GM21423 (cell line): Measurements from ENCODE around the gene HDGFL3.
"Not testable (repeated sequence)": the region's sequence is repeated elsewhere in the genome, so short reads cannot be mapped to it uniquely, and the experiment has no call there.

Experiments used
- ATAC-seq: cut with Tn5 transposase; IDR thresholded peaks from one replicate; pipeline ENCODE4 v1.9.1; 2021; ENCODE audit warnings: mild to moderate bottlenecking, moderate library complexity; ENCODE audit not compliant: unreplicated experiment

The HDGFL3 gene

GRCh38 chr15:83194528-83194927 lies 13.1 kb downstream of the HDGFL3 start:
- no peak for ATAC-seq

DNA sequence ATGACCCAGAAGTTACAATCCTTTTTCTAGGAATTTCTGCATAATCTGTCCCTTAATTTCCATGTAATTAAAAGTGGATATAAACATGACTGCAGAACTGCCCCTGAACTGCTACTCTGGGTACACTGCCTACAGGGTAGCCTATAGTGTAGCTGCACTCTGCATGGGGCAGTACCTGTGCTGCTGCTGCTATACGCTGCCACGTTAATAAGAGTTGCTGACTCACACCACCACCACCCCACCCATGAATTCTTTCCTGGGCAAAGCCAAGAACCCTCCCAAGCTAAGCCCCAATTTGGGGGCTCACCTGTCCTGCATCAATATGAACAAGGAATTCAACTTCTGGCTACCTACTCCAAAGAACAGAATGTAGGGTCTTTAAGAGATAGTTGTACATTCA lies 13.9 kb downstream of the HDGFL3 start:
- ATAC-seq, result no peak

- ATAC-seq, result no peak
Observed at GRCh38 chr15:83192742-83193141, 14.9 kb downstream of the HDGFL3 start.

DNA sequence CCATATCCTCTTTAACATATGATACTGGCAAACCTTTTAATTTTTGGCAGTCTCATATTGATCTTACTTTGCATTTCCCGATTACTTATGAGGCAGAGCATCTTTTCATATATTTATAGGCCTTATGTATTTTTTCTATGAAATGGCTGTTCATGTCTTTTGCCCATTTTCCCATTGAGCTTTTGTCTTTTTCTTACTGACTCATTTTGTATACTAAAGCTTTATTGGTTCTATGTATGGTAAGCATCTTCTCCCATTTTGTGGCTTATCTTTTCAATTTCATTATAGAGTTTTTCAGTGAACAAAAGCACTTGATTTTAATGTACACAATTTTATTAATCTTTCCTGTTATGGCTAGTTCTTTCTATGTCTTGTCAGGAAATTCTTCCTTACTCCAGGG lies 17.2 kb downstream of the HDGFL3 start:
- no peak for ATAC-seq

DNA sequence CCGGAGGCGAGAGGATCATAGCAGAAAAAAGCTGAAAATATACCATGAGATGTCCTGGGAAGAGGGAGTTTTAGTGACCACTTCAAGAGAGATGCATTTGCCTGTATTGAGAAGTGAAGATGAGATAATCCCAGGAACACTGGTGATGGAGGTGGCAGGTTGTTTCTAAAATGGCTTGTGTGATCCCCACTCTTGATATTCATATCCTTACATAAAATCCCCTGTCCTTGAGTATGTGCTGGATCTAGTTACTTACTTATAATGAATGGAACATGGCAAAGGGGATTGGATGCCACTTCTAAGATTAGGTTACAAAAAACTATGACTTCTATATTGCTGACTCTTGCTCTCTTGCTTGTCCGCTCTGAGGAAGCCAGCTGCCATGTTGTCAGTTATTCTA lies 22.1 kb downstream of the HDGFL3 start:
- no peak for ATAC-seq

DNA sequence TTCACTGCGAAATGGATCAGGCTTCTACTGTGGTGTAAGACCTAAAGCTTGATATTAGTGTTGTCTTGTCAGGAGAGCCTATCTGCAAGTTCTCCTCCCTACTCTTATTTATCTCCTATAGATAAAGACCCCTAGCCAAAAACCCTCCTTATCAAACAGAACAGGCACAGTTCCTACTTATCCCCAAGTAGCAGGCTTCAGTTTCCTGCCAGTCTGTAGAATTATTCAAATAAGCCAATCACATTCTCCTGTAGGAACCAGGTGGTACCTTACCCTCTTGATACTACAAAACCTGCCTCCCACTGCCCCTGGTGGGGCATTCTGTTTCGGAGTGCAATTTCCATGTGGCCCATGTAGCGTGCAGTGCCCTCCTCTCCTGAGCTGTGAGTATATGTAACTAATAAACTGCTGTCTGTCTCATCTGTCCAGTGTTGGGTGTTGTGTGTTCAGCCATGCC lies 28.7 kb downstream of the HDGFL3 start:
- ATAC-seq, result no peak

DNA sequence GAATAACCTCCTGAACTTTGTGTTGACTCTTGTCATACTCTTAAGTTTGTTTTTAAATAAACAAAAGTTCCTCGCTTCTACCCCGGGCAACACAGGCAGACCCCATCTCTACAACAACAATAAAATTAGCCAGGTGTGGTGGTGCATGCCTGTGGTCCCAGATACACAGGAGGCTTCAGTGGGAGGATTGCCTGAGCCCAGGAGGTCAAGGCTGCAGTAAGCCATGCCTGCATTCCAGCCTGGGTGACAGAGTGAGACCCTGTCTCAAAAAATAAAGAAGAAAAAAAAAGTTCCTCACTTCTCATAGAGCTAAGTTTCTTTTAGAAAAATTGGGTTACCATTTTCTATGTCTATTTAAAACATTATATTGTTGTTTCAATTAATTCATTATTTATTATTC lies 29.2 kb downstream of the HDGFL3 start:
- no peak for ATAC-seq

- no peak for ATAC-seq
Observed at GRCh38 chr15:83174891-83175290, 32.7 kb downstream of the HDGFL3 start.

DNA sequence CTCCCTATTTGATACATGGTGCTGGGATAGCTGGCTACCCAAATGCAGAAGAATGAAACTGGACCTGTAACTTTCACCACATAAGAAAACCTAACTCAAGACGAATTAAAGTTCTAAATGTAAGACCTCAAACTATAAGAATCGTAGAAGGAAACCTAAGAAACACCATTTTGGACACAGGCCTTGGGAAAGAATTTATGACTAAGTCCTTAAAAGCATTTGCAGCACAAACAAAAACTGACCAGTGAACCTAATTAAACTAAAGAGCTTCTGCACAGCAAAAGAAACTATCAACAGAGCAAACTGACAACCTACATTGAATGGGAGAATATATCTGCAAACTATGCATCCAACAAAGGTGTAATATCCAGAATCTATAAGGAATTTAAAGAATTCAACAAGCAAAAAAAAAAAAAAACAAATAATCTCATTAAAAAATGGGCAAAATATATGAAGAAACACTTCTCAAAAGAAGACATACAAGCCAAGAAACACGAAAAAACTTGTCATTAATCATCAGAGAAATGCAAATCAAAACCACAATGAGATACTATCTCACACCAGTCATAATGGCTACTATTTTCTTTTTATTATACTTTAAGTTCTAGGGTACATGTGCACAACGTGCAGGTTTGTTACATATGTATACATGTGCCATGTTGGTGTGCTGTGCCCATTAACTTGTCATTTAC lies 37.0 kb downstream of the HDGFL3 start:
- no peak for ATAC-seq

DNA sequence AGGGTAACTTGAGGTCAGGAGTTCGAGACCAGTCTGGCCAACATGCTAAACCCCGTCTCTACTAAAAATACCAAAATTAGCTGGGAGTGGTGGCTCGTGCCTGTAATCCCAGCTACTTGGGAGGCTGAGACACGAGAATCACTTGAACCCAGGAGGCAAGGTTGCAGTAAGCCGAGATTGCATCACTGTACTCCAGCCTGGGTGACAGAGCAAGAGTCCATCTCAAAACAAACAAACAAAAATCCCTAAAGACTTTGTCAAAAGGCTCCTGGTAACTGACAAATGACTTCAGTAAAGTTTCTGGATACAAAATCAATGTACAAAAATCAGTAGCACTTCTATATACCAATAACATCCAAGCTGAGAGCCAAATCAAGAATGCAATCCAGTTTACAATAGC lies 38.0 kb downstream of the HDGFL3 start:
- ATAC-seq, result not testable (repeated sequence)

DNA sequence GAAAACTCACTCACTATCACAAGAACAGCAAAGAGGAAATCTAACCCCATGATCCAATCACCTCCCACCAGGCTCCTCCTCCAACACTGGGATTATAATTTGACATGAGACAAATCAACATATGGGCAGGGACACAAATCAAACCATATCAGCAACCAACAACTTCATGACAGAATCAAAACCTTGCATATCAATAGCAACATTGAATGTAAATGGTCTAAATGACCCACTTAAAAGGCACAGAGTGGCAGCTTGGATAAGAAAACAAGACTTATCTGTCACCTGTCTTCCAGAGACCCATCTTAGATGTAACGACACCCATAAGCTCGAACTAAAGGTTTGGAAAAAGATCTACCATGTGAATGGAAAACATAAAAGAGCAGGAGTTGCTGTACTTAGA lies 40.8 kb downstream of the HDGFL3 start:
- no peak for ATAC-seq

DNA sequence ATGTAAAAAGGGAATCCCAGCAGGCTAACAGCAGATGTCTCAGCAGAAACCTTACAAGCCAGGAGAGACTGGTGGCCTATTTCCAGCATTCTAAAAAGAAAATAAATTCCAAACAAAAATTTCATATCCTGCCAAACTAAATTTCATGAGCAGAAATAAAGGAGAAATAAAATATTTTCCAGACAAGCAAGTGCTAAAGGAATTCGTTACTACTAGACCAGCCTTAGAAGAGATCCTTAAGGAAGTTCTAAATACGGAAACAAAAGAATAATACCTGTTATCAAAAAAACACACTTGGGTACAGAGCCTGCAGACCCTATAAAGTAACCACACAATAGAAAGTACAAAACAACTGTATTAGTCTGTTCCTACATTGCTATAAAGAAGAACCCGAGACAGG lies 41.4 kb downstream of the HDGFL3 start:
- ATAC-seq, result no peak

DNA sequence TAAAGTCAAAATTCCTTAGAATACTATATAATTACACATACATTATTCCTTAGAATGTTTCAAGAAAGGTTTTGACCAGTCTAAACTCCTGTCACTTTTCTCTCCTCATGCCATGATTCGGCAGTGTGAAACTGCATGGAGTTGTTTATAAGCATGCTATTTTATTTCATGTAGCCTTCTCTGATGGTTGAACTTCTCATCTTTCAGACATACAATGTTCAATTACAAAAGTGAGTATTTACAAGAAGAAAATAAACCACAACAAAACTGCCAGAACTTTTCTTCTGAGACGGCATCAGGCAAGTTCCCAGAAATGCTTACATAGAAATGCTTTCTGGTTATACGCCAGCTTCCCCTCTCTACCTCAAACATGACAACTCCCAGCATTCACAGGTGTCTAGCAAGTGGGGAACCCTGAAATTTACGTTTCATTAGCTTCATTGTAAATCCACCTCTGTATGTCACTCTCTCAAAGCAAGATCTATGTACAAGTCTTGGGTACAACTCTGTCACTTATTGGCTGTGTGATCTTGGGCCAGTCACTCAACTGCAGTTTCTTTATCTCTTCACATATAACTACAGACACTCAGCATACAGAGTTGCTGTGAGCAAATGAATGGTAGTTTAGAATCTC lies 42.7 kb downstream of the HDGFL3 start:
- no peak for ATAC-seq

- no peak for ATAC-seq
Observed at GRCh38 chr15:83164111-83164770, 43.4 kb downstream of the HDGFL3 start.

DNA sequence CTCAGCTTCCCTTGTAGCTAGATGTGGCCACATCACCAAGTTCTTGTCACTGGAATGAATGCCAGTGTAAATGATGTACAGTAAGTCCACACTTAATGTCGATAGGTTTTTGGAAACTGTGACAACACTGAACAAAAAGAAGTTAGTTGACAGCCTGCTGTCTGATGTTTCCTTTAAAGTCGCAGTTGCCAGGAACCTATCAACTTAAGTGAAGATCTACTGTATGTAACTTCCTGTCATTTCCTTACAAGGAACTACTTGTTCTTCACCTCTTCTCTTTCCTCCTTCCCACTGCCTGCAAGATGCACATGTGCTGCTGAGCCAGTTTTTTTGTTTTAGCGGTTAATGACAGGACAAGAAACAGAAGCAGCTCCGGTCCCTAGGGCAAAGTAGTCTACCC lies 44.6 kb downstream of the HDGFL3 start:
- no peak for ATAC-seq

GRCh38 chr15:83160741-83161140 lies 46.9 kb downstream of the HDGFL3 start:
- ATAC-seq, result no peak

DNA sequence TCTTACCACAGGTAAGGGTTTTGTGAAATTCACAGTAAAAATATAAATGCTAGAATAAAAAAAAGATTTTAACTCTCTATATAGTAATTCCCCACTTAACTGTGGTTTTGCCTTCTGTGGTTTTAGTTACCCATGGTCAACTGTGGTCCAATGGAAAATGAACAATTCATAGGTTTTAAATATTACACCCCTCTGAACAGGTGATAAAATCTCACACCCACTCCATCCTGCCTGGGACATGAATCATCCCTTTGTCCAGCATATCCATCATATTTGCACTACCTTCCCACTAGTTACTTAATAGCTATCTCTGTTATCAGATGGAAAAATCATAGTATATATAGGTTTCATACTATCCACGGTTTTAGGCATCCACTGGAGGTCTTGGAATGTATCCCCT lies 49.2 kb downstream of the HDGFL3 start:
- no peak for ATAC-seq

DNA sequence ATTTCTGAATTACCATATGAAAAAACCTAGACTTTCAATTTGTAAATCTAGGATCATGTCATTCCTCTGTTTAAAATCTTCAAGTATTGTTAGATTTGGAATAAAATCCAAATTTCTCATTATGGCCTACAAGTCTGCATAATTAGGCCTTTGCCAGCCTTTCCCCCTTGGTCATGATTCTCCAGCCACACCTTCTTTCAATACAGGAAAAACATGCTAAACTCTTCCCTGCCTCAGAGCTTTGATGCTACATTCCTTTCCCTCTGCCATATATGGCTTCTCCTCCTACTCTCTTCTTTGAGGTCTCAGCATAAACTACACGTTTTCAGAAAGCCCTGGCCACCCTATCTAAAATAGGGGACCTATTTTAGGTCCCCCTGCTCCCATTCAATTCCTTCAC lies 51.7 kb downstream of the HDGFL3 start:
- no peak for ATAC-seq

DNA sequence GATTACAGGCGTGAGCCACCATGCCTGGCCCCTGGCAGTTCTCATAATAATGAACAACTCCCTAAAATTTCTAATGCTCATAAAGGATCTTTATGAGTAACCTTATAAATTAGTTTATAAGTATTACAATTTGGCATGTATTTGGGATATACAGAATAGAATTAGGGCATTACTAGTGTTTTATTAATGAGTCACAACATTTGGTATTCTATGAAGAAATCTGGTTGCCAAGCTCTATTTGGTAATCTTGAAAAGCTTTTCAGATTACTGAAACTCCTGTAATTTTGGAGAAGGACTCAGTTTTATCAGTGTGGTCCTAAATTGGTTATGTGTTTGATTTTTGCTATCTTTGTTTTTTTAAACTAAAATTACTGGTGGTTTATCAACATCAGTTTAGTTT lies 54.3 kb downstream of the HDGFL3 start:
- ATAC-seq, result no peak

DNA sequence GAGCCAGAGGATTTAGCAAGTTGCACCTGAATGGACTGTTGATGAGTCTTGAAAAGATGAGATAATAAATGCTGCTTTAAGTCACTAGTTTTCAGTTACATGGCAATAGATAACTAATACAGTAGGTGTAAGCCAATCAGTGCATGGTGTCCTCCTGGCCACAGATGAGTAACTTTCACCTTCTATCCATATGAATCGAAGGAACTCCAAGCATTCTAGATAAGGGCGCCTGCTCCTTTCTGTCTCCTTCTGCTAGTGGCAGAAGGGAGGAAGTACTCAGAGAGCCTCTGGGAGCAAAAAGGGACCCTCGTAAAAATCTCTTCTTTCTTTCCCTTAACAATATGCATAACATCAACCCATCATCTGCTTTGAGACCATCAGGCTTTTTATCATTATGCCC lies 62.9 kb downstream of the HDGFL3 start:
- no peak for ATAC-seq

- not testable (repeated sequence) for ATAC-seq
Observed at GRCh38 chr15:83142151-83142550, 65.5 kb downstream of the HDGFL3 start.

GRCh38 chr15:83132861-83133523 lies 74.6 kb downstream of the HDGFL3 start:
- no peak for ATAC-seq
